Erythroblast (primary cell): ENCODE measurements around the gene NEDD4L.

Experiments used
- DNase-seq, 2 experiments: peaks; one replicate each; lab custom pipeline; 2025; lab: John Stamatoyannopoulos, UW
- GATA1 ChIP-seq: IDR thresholded peaks from 2 replicates; pipeline ENCODE4 v1.6.1; 2011; ENCODE audit warnings: low read depth, mild to moderate bottlenecking, control low read depth, low read length, moderate library complexity
- POLR2A ChIP-seq: IDR thresholded peaks from 2 replicates; pipeline ENCODE4 v1.6.1; 2011; ENCODE audit warnings: mild to moderate bottlenecking, low read length

NEDD4L gene

DNA sequence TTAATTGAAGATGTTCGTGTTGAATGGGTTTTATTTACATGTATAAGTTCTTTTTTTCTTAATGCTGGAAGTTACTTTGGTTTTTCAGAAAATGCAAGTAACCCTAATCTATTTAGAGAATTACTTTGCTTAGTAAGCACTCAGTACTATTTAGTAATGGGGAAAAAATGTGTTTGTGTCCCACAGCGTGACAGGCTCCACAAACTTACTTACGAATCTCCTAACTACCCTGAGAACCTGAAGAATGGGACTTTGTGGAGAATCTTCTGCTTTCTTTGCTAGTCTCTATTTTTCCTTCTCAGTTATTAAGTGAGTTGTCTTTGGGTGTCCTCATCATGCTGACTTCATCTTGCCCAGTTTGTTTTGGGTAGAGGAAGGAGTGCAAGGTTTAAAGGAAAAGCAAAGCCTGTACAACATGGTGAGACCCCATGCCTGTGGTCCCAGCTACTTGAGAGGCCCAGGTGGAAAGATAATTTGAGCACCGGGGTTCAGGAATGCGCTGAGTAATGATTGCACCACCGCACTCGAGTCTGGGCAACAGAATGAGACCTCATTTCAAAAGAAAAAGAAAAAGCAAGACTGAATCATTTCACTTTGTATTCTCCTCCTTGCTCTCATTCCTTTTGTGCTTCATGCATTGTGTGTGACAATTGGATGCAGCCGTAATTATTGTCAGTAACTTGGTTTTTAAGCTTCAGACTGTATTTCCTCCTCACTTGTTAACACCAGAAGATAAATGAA is 10.2 kb downstream of the NEDD4L start:
- DNase-seq, result peak; percentile 64 to 75
- TF ChIP-seq POLR2A, result no peak
- no peak for TF ChIP-seq GATA1

GRCh38 chr18:58055890-58056558 is 12.0 kb downstream of the NEDD4L start:
- peak; percentile 70 to 84 for DNase-seq
- TF ChIP-seq POLR2A (peak; percentile 59), GATA1 (no peak)

DNA sequence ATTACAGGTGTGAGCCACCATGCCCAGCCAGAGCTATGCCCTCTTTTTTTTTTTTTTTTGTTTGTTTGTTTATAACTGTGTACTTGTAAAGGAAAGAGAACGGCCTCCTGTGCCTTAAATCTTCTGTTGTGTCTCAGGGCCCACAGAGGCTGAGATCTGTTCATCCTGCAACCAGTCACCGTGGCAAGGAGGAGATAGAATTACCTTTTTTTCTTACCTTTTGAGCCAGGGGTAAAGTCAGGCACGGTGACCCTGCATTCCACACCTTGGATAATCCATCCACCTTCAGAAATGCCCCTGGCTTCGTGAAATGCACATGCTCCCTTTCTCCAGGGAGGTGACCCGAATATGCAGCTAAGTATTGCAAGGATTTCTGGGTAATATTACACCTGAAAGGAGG is 12.8 kb downstream of the NEDD4L start:
- TF ChIP-seq POLR2A, result no peak
- no peak for TF ChIP-seq GATA1
- no peak for DNase-seq

DNA sequence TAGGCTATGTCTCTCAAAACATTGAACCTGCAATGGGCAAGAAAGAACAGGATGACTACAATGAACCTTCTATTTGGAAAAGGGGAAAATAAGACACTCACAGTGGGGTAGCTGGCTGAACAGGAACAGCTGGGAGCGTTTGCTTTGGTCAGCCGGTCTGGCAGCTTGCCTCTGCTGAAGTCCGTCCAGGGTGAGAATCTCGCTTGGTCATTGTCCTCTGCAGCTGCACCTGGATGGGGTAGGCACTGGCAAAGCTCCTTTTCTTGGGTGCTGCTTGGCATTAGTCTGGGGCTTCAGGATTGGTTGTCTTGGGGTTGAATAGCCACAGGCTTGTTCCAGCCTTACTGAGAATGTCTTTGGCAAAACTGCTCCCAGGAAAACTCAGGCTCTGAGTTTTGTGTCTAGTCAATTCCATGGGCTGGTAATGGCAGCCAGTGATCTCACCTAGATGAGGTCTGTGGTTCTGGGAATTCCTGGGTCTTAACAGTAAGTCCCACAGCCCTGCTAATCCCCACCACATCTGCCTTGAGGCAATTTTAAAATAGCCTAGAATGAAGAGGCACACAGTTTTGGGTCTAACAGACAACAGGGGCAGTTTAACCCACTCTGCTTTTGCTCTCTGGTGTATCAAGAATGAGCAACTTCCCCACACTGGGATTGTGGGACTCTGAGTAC is 13.4 kb downstream of the NEDD4L start:
- TF ChIP-seq POLR2A, result no peak
- TF ChIP-seq GATA1, result no peak
- no peak for DNase-seq

DNA sequence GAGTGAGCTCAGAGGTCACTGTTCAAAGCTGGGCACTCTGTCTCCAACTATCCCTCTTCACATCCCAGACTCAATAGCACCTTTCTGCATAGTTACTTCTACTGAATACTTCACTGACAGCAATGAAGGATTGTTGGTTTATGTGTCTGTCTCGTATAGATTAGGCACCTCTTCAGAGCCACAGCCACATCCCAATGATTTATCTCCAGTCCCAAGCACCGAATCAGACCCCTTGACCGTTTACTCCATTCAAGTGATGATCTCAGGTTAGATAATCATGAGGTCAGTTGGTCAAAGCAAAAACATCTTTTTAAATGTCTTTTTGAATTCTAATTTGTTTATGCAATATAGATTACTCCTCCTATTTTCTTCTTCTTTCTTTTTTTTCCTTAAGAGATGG is 14.7 kb downstream of the NEDD4L start:
- DNase-seq, result peak; percentile 67
- TF ChIP-seq GATA1, result no peak

DNA sequence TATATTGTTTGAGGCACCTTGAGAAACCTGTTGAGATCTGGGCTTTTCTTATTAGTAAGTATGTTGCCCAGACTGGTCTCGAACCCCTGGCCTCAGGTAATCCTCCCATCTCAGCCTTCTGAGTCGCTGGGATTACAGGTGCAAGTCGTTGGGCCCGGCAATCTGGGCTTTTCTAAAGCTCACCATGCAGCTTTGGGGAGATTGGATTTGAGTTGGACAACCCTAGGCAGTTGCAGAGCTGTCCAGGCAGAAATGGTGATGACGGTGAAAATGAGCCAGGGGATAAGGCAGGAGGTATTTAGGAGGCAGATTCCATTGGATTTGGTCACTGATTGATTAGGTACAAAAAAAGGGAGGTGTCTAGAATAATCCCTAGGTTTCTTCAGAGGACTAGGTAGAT is 16.2 kb downstream of the NEDD4L start:
- TF ChIP-seq GATA1 (no peak), POLR2A (no peak)
- DNase-seq, result no peak

GRCh38 chr18:58061349-58061748 is 17.3 kb downstream of the NEDD4L start:
- DNase-seq, result no peak
- TF ChIP-seq POLR2A, result no peak
- no peak for TF ChIP-seq GATA1

GRCh38 chr18:58064406-58064998 is 20.5 kb downstream of the NEDD4L start:
- peak in 1 of 2 experiments; percentile 31 for DNase-seq
- TF ChIP-seq GATA1, result no peak
- TF ChIP-seq POLR2A, result no peak

DNA sequence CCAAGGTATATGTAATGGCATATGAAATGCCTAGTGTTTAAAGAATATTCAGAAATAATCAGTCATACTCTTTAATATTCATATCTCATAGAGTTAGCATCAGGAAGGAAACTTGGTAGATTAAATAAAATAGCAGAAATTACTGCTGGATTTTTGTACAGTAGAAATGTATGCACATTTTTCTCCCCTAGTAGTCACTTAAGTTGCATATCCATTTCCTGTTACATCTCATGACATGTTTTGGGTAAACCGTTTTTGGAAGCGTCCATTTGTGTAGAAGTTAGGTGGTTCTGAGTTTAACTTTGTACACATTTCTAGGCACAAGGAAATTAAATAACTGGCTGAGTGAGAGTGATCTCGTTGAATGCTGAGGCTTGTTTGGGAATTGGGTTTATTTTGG is 21.9 kb downstream of the NEDD4L start:
- no peak for DNase-seq

GRCh38 chr18:58067601-58068000 is 23.6 kb downstream of the NEDD4L start:
- no peak for DNase-seq
- no peak for TF ChIP-seq GATA1
- TF ChIP-seq POLR2A, result no peak

More for the DNA sequence above, 21.9 kb downstream of the NEDD4L start:
- no peak for TF ChIP-seq POLR2A
- TF ChIP-seq GATA1, result no peak

DNA sequence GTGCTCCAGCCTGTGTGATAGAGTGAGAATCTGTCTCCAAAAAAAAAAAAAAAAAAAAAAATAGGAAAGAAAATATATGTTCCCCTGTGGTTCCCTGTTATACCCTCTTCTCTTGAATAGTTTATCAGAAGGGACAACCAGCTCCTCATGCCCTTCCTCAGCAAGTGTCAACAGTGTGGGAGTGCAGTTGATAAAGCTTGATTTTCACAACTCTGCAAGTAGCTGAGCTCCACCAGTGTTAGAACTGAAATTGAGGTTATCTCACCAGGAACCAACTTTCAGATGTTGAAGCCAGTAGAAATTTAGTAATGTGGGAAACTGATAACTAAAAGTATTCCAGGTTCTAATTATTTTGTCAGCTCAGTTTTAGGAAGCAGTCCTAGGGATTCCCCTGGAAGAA is 25.1 kb downstream of the NEDD4L start:
- TF ChIP-seq POLR2A (peak; percentile 30), GATA1 (no peak)
- DNase-seq, result peak; percentile 49 to 57

DNA sequence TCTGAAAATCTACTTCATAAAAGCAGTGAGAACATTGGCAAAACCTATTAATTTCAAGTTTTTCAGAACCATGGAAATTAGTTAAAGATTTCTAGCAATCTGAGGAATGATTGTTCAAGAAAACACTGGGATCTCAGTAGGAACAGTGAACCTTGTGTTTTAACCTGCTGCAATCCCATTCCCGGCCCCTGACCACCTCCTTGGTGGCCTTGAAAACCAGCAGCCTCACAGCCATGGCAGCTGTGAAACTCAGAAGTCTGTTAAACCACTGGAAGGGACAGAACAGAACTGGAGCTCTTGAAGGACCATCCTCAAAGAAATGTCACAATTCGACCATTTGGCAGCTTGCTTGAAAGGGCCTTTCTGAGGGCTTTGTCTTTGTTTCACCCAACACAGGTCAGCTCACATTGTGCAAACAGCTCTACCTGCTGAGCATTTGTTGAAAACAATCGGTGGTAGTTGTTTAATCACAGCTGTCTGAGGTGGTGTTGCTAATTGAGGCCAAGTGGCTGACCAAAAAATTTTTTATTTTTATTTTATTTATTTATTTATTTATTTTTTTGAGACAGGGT is 25.8 kb downstream of the NEDD4L start:
- DNase-seq, result no peak
- TF ChIP-seq POLR2A, result no peak
- no peak for TF ChIP-seq GATA1

GRCh38 chr18:58076052-58076451 is 32.0 kb downstream of the NEDD4L start:
- DNase-seq, result no peak
- no peak for TF ChIP-seq GATA1
- TF ChIP-seq POLR2A, result no peak
